CD4-positive, alpha-beta T cell treated with Interferon alpha-2 for 1 hour (primary cell): ENCODE results near the gene TADA2A.

Experiments
- DNase-seq, 2 donors: peaks; one replicate each; pipeline ENCODE4 v3.0.0-alpha.2; 2020 to 2022

Gene TADA2A

DNA sequence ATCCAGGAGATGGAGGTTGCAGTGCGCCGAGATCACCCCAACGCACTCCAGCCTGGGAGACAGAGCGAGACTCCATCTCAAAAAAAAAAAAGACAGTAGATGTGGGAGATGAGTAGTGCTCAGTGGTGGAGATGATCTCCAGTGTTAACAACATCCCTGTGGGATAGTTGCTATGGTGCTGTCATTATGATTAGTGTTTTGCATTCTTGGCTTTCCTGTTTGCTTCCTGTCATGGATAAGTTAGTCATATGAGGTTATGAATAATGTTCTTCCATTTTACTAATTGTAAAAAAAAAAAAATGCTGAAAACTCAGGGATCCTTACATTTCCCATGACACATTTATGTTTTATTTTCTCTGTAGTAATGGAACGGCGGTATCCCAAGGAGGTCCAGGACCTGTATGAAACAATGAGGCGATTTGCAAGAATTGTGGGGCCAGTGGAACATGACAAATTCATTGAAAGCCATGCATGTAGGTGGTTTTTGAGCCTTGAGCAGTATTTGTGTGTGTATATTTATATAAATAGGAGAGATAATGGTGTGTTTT lies 58.5 kb downstream of the TADA2A start:
- no peak for DNase-seq

DNA sequence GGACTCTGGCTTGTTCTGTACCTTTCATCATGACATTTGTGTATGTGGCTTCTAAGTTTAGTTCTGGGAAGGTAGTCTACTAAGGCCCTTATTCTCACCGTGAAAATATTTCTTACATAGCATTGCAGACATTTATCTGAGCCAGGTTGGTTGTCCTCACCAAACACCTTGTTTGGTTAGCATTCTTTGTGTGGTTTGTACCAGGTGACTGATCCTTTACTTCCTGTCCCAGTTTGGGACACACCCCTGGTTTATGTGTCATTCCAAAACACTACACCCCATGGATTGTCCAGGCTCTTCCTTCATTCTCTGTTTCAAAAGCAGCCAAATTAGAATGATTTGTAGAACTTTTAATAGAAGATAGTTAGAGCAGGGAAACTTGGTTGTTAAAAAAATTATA lies 59.8 kb downstream of the TADA2A start:
- no peak for DNase-seq

DNA sequence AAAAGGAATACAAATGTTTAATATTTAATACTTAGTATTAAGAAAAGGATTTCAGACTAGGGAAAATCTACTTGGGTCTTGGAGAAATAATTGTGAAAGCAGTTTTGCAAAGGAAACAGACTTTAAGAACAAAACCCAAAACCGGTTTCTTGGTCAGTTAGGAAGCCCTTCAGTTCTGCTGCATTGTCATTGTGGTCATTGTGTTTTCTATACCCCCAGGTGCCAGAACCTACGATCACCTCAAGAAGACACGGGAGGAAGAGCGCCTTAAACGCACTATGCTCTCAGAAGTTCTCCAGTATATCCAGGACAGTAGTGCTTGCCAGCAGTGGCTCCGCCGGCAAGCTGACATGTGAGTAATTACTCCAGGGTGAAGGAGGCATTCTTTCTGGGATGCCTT lies 63.5 kb downstream of the TADA2A start:
- no peak for DNase-seq

DNA sequence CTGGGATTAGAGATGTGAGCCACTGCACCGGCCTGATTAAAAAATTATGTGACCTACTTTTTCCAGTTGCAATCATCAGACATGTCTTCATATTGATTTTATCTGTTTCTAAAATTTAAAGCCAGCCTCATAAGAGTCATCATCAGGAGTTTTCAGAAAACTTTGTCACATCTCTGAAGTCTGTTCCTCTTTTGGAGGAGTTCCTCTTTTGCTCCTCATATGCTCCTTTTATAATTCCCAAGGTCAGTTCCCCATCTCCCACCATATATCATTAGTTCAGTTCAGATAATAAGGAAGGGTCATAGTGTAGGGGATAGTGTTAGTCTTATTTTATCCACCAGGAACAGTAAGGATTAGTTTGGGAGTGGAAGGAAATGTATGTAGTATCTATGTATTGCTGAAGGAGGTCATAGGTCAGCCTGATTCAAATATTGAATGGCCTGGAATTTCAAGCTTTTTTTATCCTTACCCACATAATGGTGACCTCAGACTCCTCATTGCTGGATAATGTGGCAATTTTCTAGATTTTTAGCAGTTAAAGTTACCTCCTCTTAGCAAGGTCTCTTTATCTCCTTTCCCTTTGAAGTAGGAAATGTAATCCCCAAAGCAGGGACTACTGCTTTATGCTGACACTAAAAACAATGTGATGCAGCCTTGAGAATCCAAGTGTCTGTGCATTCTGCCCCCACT lies 69.2 kb downstream of the TADA2A start:
- no peak for DNase-seq

DNA sequence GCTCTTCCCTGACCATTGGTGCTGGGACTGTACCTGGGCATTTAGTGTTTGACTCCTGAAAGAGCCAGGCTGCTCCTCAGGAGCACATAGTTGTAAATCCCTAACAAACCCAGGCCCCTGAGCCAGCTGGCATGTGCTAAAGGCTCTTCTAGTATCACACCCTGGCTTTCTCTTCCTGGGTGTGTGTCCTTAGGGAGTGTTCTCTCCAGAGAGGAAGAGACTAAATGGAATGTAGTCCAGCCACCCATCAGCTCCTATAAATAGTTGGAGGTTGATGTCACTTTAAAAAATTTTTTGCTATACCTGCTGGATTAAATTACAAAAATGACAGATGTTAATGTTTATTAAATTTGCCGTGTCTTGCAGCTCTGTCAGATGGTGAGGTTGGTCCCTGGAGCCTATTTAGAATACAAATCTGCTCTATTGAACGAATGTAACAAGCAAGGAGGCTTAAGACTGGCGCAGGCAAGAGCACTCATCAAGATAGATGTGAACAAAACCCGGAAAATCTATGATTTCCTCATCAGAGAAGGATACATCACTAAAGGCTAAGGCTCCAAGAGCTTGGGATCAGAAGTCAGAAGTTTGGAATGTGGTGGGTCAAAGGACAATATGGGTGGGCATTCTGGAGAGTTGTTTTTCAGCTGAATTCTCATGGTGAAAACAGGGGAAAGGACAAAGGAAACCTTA lies 69.9 kb downstream of the TADA2A start:
- no peak for DNase-seq

DNA sequence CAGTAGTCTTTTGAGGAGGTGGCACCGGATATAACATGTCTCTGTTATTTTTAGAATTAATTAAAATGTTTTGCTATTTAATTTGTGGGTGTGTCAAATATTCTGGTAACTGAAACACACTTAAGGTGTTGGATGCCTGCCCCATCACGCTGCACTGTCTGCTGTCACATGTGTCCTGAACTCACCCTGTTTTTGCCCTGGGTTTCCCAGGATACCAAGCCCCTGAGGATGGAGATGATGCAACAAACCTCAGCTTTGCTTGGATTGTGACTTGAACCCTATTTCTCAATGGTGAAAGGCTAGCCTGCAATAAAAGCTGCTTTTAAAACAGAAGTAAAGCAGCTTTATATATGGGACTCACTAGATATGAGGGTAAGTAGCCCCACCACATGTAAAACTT lies 71.5 kb downstream of the TADA2A start:
- no peak for DNase-seq

DNA sequence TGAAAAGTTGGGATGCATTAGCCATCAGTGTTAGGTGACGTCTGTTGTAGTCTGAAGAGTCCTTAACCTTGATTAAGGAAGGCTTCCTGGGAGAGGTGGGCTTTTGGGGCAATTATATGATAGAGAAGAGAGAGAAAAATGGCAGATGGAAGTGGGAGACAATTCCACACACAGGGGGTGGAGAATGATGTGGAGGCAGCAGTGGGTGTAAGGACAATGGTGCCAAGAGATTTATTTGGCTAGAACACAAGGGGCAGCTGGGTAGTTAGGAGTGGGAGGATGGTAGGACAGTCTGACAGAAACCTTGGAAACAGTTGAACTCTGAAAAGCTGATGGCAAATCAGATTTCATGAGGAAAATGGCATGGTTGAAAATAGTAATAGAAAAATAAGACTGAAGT lies 72.3 kb downstream of the TADA2A start:
- DNase-seq, result no peak

DNA sequence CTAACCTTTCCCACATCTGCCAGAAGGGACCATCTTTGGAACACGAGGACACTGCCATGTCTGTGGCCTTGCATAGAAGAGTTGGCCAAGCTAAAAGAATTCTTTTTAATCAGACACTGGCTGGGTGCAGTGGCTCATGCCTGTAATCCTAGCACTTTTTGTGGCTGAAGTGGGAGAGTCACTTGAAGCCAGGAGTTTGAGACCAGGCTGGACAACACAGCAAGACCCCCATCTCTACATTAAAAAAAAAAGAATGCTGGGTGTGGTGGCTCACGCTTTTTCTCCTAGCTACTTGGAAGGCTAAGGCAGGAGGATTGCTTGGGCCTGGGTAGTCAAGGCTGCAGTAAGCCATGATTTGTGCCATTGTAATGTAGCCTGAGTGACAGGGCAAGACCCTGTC lies 73.7 kb downstream of the TADA2A start:
- no peak for DNase-seq

DNA sequence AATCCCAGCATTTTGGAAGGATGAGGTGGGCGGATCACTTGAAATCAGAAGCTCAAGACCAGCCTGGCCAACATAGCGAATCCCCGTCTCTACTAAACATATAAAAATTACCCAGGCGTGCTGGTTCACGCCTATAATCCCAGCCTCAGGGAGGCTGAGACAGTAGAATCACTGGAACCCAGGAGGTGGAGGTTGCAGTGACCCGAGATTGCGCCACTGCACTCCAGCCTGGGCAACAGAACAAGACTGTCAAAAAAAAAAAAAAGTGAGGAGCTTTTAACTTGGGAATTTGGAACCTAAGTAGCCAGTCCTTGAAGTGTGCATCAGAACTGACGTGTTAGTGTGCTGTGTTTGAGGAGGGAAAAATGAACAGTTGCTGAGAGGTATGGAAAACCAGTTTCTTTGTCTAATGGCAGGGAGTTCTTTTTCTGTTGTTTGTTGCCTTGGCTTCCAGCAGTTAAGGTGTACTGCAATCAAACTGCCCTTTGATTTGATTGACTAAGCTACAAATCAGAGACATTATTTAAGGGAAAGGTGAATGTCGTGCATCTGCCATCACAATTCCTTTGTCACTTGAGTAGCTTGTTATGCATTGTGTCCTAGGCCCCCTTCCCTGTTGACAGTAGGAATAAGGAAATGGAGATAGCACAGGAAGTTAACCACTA lies 74.4 kb downstream of the TADA2A start:
- DNase-seq, result no peak

DNA sequence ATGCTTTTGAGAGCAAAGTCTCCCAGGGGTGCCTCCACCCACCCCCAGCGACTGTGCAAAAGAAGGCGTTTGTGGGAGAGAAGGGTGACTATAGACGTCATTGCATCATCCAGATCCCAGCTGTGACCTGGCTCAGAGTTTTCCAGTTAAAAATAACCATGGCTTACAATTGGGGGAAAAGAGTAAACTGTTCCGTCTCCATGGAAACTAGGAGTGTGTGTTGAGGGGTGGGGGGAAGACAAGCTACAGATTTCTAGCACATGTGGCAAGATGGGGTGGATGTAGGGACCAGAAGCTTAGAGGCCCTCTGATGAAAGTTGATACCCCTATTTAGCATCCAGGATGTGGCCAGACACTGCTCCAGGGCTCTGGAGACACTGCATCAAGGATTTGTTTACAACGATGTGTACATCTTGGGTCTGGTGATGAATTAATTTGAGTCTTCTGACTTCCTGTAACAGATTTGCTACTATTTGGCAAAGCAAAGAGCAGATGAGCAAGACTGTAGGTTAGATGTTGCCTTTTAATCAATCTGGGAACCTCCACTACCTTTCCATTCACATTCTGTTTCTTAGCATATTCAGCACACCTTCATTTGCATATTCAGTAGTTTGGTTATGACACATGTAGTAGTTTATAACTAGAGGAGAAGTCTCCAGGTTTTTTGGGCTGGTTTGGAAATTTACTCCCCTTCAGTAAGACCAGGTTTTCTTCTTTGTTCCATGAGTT lies 76.8 kb downstream of the TADA2A start:
- DNase-seq, result no peak

DNA sequence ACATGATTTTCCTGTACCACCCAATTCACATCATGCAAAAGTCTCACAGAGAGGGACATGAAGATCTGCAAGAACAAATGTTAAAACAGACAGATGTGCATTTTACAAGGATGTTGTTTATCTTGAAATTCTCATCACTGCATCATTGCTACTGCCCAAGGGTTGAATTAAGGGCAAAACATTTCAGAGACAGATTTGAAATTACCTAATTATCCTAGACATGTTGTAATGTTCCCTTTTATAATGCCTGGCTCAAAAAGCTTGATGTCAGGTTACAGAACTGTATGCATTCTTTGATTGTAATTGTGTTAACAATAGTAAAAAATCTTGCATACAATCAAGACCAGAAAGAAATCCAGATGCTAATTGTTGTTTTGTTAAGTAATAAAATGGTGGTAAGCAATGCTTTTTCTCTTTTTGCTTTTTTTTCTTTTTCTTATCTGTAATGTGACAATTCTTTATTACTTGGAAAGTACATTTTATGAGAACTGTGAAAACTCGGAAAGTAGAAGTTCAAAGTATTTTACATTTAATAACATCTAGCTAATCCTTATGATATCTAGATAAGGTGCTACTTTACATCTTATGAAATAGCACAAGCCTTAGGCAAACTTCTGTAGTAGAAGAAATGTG lies 79.4 kb downstream of the TADA2A start:
- no peak for DNase-seq

DNA sequence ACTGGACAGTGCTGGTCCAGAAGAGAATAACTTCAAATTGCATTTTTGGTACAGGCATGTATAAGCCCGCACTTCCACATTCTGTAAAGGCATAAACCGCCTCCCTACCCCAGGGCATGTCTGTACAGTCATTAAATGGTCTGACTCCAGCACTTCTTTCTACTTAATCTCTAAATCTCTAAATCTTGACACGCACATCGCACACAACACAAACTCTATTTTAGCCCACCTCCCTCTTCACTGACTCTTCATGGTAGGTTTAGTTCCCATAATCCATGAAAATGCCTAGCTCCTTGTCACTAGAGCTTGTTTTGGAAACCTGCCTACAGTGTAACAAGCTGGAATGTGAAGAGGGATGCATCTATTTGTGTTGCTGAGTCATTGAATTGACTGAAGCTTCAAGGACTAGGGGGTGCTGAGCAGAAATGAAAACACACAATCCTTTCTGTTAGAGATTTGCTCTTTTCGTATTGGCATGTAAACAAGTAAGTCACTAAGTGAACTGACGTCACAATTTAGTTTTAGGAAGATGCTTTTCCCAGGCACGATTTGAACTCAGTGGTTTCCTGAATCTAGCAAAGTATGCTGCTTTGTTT lies 81.4 kb downstream of the TADA2A start:
- DNase-seq, result peak in 1 of 2 donors; percentile 6

DNA sequence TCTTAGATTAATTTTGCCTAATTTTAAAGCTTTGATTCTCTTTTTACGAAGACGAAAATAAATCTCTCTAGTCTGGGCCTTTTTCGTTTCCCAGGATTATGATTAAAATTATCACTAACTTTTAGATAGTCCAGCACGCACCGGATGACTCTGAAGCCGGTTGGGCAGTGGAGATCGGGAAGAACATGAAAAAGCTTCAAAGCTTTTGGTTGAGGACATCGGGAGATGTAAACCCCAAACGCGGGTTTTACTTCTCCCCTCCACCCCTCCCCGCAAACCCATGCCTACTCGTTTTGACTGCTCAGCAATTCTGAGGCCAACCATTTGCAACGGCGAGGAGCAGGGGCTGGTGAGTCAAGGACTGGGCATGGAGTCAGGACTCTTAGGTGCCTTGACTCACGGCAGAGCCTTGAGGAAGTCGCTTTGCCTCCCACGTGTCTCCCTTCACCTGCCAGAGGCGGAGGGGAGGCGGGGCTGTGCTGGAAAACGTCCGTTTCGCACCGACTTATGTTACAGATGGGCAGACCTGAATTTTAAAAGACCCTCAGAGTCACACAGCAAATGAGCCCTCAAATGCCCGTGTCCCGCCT lies 82.0 kb downstream of the TADA2A start:
- DNase-seq, result peak; percentile 21 to 54

DNA sequence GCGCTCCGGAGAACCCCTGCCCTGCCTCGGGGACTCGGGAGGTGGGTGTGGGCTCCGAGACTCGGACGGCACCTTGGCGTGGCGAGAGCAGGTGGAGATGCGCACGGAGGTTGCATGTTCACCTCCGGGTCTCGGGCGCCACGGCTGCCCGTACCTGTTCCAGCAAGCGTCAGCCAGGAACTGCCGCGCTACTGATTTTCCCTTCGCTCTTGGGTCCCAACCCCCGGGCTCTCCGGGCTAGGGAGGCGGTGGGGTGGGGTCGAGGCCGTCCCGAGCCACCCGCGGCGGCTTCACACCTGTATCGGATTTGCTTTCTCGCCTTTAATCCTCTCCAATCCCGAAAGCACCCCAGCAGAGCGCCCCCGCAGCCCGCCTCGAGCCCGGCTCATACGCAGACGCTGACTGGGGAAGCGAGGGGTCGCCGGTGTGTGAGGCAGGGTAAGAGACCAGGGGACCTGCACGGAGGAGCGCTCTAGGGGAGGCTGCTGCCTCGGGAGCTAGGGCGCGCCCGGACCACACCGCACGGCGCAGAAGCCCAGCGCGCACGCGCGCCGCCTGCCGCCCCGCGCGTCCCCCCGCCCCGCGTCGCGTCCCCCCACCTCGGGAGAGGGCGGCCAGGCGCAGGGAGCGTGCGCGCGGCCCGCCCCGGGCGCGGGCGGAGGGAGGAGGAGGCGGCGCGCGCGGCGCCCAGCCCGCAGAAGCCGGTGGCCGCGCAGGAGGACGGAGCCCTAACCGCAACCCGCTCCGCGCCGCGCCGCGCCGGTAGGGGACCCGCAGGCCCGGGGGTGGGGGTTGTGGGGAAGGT lies 82.7 kb downstream of the TADA2A start, which contains the start of gene DUSP14:
DUSP14 (plus strand) TSS at position 695 of the 805 bp plus-strand sequence. CDS start 22,382 bp downstream, outside the sequence.
- peak; percentile 80 to 88 for DNase-seq

DNA sequence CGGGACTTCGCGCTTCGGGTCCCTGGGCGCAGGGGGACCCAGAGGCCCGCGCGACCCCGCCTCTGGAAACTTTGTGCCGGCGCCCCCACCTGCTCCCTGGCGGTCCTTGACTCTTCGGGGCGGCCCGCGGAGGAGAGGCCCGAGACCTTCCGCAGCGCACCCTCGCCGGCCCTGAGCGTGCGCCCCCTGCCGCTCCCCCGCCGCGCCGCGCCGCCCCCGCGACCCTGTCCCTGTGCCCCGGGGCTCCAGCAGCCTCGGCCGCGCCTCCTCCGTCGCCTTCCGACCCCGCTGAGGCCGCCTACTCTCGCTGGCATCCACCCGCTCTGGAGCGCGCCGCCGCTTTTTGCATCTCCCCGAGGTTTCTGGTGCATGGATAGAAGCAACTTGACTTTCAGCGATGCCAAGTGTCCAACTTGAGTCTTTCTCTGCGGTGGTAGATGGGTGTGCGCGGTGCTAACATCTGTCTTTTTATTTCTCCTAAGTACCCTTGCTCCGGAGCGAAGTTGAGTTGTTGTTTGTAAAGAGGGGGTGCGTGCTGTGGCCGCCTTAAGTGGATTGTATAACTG lies 83.4 kb downstream of the TADA2A start:
- peak; percentile 46 to 76 for DNase-seq

DNA sequence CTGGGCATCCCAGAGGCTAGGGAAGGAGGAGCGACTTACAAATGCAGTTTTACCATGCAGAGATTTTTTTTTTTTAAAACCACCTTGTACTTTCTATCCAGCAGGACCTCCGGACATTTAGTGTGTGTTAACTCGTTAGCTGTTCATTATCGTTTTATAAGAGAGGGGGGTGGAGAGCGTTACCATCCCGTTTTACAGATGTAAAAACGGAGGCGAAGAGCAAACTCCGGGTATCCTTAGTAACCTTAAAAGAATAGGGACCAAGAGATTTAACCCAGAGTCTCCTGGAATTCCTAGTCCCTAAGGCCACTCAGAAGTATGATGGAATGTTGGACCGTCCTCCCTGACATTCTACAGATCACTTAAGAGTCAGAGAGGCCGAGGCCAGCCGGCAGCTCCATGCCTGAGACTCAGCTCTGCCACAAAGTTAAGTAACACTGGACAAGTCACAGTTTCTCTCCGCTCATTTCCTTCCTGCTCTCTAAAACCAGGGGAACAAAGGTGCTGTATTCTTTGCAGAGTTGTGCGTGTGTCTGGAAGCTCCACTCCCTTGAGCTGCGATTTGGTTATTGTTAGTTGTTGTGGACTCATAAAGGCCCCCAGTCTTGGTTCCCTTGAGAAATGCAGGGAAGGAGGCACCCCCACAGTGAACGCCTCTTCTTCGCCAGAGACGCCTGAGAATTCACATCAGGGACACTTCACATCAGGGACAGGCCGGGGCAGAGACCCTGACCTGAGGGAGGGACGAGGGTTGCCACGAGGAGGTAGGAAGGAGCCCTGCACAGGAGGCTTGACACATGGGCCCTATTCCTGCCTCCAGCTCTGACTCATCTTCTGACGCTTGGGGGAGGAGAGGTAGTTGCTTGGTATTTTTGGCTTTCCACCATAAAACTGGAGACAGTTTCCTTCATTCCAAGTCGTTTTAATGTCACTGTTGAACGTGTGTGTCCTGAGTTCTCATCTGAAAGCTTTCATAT lies 84.2 kb downstream of the TADA2A start:
- DNase-seq, result no peak

DNA sequence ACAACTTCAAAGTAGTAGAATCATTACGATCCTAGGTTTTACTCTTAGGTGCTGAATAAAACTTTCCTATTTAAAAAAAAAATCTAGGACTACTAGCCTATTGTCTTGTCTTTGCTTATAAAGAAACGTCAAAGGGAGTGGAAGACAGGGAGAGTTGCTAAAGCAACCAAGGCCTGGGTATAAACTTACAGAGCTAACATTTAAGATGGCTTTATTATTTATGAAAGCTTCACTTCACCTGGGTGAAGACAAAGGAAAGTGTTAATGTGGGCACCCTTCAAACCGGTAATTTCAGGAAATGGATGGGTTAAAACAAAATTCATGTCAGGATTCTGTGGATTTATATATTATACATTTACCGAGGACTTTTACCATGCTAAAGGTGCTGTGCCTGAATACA lies 85.5 kb downstream of the TADA2A start:
- no peak for DNase-seq

DNA sequence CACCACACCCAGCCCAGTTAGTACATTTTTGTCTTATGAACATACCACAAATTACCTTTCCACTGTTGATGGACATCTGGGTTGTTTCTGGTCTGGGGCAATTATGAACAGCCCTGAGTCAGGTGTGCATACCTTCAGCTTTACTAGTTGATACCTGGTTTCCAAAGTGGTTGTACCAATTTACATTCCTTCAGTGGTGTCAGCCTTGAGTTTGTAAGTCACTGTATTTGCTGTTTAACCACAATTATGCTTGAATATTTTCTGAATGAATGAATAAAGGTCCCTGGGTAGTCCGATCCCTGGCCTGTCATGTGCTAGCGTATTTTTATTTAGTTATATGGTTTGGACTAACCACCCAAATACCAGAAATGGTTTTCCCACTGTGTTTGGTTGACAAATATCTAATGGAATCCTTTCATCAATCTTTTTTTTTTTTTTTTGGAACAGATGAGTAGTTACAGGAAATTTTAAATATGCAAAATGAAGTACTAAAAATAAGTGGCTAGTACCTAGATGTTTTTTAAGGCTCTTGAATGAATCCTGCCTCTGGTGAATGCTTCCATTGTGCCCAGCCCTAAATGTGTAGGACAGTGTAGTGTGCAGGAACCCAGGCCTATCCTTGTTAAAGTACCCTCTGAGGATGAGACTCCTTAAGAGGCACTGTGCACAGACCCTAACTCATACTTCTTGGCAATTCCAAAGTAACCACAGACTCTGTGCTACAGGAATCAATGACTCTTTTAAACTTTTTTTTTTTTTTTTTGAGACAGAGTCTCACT lies 86.8 kb downstream of the TADA2A start:
- no peak for DNase-seq
